ENCODE measurements around the gene CFAP92.

CFAP92 gene

DNA sequence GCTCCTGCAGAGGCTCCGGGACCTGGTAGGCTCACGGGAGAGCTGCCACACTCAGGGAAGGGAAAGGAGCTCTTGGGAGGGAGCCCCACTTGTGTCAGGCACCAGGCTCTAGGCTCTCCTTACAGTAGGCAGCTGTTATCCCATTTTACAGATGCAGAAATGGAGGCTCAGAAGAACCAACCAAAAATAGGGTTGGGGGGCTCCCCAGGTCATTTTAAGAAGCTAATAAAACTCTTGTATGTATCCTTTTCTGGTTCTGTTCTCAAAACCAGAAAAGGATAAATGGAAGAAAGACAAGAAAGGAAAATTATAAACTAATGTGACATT, 43.2 kb upstream of the CFAP92 start:
- H3K9me3 Mint-ChIP-seq = peaks cover 5% of the 10 kb centered on the region
- no peak overlapping the region for H3K4me3 Mint-ChIP-seq
- no peak overlapping the region for H3K27ac Mint-ChIP-seq
- TF ChIP-seq, protein P1, sequence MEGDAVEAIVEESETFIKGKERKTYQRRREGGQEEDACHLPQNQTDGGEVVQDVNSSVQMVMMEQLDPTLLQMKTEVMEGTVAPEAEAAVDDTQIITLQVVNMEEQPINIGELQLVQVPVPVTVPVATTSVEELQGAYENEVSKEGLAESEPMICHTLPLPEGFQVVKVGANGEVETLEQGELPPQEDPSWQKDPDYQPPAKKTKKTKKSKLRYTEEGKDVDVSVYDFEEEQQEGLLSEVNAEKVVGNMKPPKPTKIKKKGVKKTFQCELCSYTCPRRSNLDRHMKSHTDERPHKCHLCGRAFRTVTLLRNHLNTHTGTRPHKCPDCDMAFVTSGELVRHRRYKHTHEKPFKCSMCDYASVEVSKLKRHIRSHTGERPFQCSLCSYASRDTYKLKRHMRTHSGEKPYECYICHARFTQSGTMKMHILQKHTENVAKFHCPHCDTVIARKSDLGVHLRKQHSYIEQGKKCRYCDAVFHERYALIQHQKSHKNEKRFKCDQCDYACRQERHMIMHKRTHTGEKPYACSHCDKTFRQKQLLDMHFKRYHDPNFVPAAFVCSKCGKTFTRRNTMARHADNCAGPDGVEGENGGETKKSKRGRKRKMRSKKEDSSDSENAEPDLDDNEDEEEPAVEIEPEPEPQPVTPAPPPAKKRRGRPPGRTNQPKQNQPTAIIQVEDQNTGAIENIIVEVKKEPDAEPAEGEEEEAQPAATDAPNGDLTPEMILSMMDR (IDR thresholded peaks at IDR 0.05) = no peak
- H3K4me1 Mint-ChIP-seq = peaks cover 27% of the 10 kb centered on the region
- DNase-seq = no peak
- H3K27me3 Mint-ChIP-seq (ENCODE audit: low read depth, poor library complexity) = peaks cover 9% of the 10 kb centered on the region
- no peaks in the 10 kb centered on the region for H3K36me3 Mint-ChIP-seq (ENCODE audit: low read depth)

DNA sequence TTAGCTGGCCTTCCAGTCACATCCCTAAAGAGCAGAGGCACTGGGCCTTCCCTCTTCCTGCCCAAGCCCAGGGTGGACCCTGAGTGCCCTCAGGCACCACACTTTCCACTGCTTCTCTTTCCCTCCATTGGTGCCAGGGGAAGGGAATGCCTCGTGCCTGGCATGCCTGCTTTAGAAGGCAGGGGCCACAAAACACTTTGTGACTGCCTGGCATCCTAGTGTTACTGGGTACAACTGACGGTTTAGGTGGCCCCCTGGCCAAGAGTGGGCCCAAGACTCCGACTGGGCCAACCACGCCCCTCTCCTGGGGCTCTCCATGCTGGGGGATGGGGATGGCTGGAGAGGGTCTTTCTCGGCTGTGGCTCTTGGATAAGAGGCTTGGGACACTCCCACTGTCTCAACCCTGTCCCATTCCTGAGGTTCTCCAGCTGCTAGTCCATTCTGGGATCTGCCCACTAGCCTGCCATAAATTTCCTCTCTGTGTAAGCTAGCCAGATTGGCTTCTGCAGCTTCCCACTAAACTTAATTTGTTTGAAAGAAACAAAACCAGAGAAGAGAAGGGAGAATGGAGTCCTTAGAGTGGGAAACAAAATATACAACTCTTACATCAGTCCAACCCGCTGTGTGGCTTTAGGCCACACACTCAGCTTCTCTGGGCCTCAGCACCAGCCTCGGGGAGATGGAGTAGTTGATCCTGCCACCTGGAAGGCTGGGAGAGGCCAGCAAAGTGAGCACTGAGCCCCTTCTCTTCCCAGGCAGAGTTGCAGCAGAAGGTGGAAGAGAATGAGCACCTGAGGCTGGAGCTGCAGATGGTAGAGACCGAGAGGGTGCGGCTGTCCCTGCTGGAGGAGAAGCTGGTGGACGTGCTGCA, 42.6 kb upstream of the CFAP92 start:
- H3K9me3 Mint-ChIP-seq = no peaks in the 10 kb centered on the region
- H3K27ac Mint-ChIP-seq = no peak overlapping the region
- no peak overlapping the region for H3K4me3 Mint-ChIP-seq
- DNase-seq = no peak
- H3K4me1 Mint-ChIP-seq = peaks cover 30% of the 10 kb centered on the region
- TF ChIP-seq, protein P1 (IDR thresholded peaks at IDR 0.05) = no peak
- H3K36me3 Mint-ChIP-seq (ENCODE audit: low read depth) = no peaks in the 10 kb centered on the region
- peaks cover 9% of the 10 kb centered on the region for H3K27me3 Mint-ChIP-seq (ENCODE audit: low read depth, poor library complexity)

DNA sequence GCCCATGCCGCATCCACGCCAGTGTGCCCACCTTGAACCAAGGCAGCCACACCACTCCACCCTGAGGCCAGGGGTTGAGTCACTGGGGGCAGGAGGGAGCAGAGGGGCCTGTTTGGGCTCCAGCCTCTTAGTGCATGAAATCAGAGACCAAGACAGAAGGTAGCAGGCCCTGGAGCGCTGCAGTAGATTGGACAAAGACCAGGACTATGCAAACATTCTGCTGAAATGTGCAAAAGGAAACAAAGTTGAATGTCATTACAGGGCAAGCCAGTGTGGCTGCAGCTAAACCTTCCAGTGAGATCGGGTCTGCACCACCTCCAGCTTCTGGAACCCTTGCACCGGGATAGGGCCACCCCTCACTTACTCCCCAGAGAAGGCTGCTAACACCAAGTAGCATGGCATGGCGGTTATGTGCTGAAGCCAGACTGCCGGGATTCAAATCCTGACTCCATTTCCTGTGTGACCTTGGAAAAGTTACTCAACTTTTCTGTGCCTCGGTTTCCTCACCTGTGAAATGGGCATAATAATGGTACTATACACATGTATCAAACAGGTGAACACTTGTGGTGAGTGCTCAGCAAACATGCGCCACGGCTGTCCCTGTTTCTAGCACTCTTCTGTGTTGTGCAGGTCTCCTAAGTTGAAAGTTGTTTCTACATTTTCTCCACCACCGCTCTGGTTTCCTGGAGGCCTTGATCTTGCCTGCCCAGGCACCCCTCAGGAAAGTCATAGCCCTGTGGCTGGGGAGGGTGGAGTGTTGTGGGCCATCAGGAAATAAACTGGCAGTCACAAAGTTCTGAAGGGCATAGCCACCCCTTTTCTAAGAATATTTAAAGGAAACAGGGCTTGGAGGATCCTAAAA, 41.7 kb upstream of the CFAP92 start:
- H3K4me1 Mint-ChIP-seq = peaks cover 32% of the 10 kb centered on the region
- no peak overlapping the region for H3K4me3 Mint-ChIP-seq
- peaks cover 9% of the 10 kb centered on the region for H3K27me3 Mint-ChIP-seq (ENCODE audit: low read depth, poor library complexity)
- no peaks in the 10 kb centered on the region for H3K9me3 Mint-ChIP-seq
- peak overlapping the region; percentile 43 for H3K27ac Mint-ChIP-seq
- no peaks in the 10 kb centered on the region for H3K36me3 Mint-ChIP-seq (ENCODE audit: low read depth)
- TF ChIP-seq, protein P1 (IDR thresholded peaks at IDR 0.05) = no peak
- DNase-seq = no peak

DNA sequence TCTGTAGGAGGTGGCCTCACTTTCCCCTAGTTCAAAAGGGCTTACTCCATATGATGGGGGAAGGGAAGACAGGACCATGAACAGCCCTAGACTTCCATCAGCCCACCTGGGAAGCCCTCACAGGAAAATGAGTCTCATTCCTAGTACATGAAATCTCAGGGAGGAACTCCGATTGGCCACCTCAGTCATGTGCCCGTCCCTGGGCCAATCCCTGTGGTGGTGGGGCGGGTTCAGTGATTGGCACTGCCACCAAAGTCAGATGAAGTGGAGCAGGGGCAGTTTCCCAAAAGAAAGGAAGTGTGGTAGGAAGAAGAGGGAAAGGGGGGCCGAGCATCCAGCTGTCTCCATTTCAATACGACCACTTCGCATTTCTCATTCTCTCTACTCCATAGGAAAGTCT, 40.8 kb upstream of the CFAP92 start:
- Mint-ChIP-seq H3K9me3 (no peaks in the 10 kb centered on the region), H3K4me3 (no peak overlapping the region), H3K27me3 (ENCODE audit: low read depth, poor library complexity) (peaks cover 4% of the 10 kb centered on the region), H3K4me1 (peaks cover 26% of the 10 kb centered on the region), H3K27ac (no peak overlapping the region), H3K36me3 (ENCODE audit: low read depth) (no peaks in the 10 kb centered on the region)
- TF ChIP-seq, protein P1 (IDR thresholded peaks at IDR 0.05) = no peak
- DNase-seq = no peak

DNA sequence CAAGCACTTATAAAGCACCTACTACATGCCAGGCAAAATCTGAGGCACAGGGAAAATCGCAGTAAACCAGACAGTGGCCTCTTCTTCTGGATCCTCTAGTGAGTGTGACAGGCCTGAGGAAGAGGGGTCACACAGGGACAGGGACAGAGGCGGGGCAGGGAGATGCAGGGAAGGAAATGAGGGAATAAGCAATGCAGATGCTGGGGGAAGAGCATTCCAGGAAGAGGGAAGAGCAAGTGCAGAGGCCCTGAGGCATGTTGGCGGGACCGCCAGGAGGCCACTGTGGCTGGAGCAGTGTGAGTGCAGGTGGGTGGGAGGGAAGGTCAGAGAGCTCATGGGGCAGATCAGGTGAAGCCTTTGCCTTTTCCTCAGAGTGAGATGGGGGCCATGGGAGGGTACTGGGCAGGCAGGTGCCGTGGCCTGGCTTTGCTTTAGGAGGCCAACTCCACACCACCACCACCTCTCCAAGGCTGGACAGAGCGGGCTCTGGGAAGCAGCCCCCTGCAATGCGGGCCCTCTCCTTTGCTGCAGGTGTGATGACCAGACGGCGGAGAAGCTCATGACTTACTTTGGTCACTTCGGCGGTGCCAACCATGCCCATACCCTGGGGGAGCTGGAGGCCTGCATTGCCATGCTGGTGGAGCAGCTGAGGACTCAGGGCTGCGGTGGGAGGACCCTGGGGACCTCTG, 39.9 kb upstream of the CFAP92 start:
- no peaks in the 10 kb centered on the region for H3K36me3 Mint-ChIP-seq (ENCODE audit: low read depth)
- H3K4me1 Mint-ChIP-seq = peaks cover 23% of the 10 kb centered on the region
- peaks cover 4% of the 10 kb centered on the region for H3K27me3 Mint-ChIP-seq (ENCODE audit: low read depth, poor library complexity)
- TF ChIP-seq, protein P1 (IDR thresholded peaks at IDR 0.05) = no peak
- no peak for DNase-seq
- no peak overlapping the region for H3K4me3 Mint-ChIP-seq
- H3K27ac Mint-ChIP-seq = no peak overlapping the region
- peaks cover 4% of the 10 kb centered on the region for H3K9me3 Mint-ChIP-seq
